ENCODE results near the gene KCTD1.

Gene KCTD1

GRCh38 chr18:26524002-26524401, 24.4 kb downstream of the KCTD1 start:
- no peak for DNase-seq (ENCODE audit: low spot score)

GRCh38 chr18:26521617-26522016, 26.7 kb downstream of the KCTD1 start:
- DNase-seq (ENCODE audit: low spot score): no peak

GRCh38 chr18:26520974-26521373, 27.4 kb downstream of the KCTD1 start:
- no peak for DNase-seq (ENCODE audit: low spot score)

GRCh38 chr18:26519114-26519513, 29.2 kb downstream of the KCTD1 start:
- no peak for DNase-seq (ENCODE audit: low spot score)

- no peak for DNase-seq (ENCODE audit: low spot score)
These were observed 31.4 kb downstream of the KCTD1 start for GRCh38 chr18:26516964-26517363.

- no peak for DNase-seq (ENCODE audit: low spot score)
These were observed 32.5 kb downstream of the KCTD1 start for GRCh38 chr18:26515643-26516487.

- DNase-seq (ENCODE audit: low spot score): no peak
These were observed 36.8 kb downstream of the KCTD1 start for GRCh38 chr18:26511339-26512071.

- DNase-seq (ENCODE audit: low spot score): no peak
These were observed 38.0 kb downstream of the KCTD1 start for GRCh38 chr18:26510337-26510736.

- DNase-seq (ENCODE audit: low spot score): no peak
These were observed 42.3 kb downstream of the KCTD1 start for GRCh38 chr18:26506012-26506411.

GRCh38 chr18:26504831-26505230, 43.5 kb downstream of the KCTD1 start:
- DNase-seq (ENCODE audit: low spot score): no peak

GRCh38 chr18:26503382-26503781, 45.0 kb downstream of the KCTD1 start:
- no peak for DNase-seq (ENCODE audit: low spot score)

- DNase-seq (ENCODE audit: low spot score): no peak
These were observed 45.5 kb downstream of the KCTD1 start for GRCh38 chr18:26502823-26503222.

- no peak for DNase-seq (ENCODE audit: low spot score)
These were observed 50.5 kb downstream of the KCTD1 start for GRCh38 chr18:26497866-26498265.

- no peak for DNase-seq (ENCODE audit: low spot score)
These were observed 51.8 kb downstream of the KCTD1 start for GRCh38 chr18:26496528-26496927.

GRCh38 chr18:26495287-26495686, 53.1 kb downstream of the KCTD1 start:
- no peak for DNase-seq (ENCODE audit: low spot score)

GRCh38 chr18:26493021-26493420, 55.3 kb downstream of the KCTD1 start:
- no peak for DNase-seq (ENCODE audit: low spot score)

- DNase-seq (ENCODE audit: low spot score): no peak
These were observed 57.0 kb downstream of the KCTD1 start for GRCh38 chr18:26491194-26491816.

GRCh38 chr18:26489881-26490280, 58.5 kb downstream of the KCTD1 start:
- no peak for DNase-seq (ENCODE audit: low spot score)

- DNase-seq (ENCODE audit: low spot score): no peak
These were observed 59.2 kb downstream of the KCTD1 start for GRCh38 chr18:26489191-26489590.

- no peak for DNase-seq (ENCODE audit: low spot score)
These were observed 59.8 kb downstream of the KCTD1 start for GRCh38 chr18:26488417-26489009.

- no peak for DNase-seq (ENCODE audit: low spot score)
These were observed 60.9 kb downstream of the KCTD1 start for GRCh38 chr18:26487437-26487836.

- no peak for DNase-seq (ENCODE audit: low spot score)
These were observed 64.7 kb downstream of the KCTD1 start for GRCh38 chr18:26483633-26484032.

GRCh38 chr18:26482569-26482968, 65.8 kb downstream of the KCTD1 start:
- no peak for DNase-seq (ENCODE audit: low spot score)
